SKM-1 (cell line): ENCODE results near the gene KIF25.

Experiments used
- DNase-seq: peaks from one replicate; lab custom pipeline; 2025; ENCODE audit not compliant: unreplicated experiment; lab: John Stamatoyannopoulos, UW

KIF25 gene

GRCh38 chr6:168086616-168087015, 89.1 kb downstream of the KIF25 start:
- DNase-seq: no peak

GRCh38 chr6:168087436-168088160, 90.1 kb downstream of the KIF25 start:
- DNase-seq: no peak

- no peak for DNase-seq
Measured at GRCh38 chr6:168088161-168089053, 90.9 kb downstream of the KIF25 start.

- DNase-seq: no peak
Measured at GRCh38 chr6:168089186-168090063, 92.0 kb downstream of the KIF25 start.

GRCh38 chr6:168090064-168090690, 92.7 kb downstream of the KIF25 start:
- no peak for DNase-seq

- no peak for DNase-seq
Measured at GRCh38 chr6:168090706-168091105, 93.2 kb downstream of the KIF25 start.

- DNase-seq: no peak
Measured at GRCh38 chr6:168091381-168092264, 94.2 kb downstream of the KIF25 start.

GRCh38 chr6:168092541-168092940, 95.1 kb downstream of the KIF25 start:
- DNase-seq: no peak

GRCh38 chr6:168093071-168093505, 95.6 kb downstream of the KIF25 start:
- DNase-seq: no peak

GRCh38 chr6:168093634-168094033, 96.2 kb downstream of the KIF25 start:
- no peak for DNase-seq
